Ammon's horn (tissue), 1 donor: ENCODE data around the gene SLC25A18.
"Not testable (repeated sequence)": the region's sequence is repeated elsewhere in the genome, so short reads cannot be mapped to it uniquely, and the experiment has no call there.

Source experiments
- DNase-seq: peaks from one replicate; pipeline ENCODE4 v3.0.0-alpha.2; 2016; ENCODE audit warnings: low spot score

The SLC25A18 gene

GRCh38 chr22:17607891-17608521, 44.7 kb downstream of the SLC25A18 start:
- DNase-seq, result no peak

- no peak for DNase-seq
Observed at GRCh38 chr22:17612057-17612456, 48.8 kb downstream of the SLC25A18 start.

- DNase-seq, result no peak
Observed at GRCh38 chr22:17613280-17613679, 50.0 kb downstream of the SLC25A18 start.

DNA sequence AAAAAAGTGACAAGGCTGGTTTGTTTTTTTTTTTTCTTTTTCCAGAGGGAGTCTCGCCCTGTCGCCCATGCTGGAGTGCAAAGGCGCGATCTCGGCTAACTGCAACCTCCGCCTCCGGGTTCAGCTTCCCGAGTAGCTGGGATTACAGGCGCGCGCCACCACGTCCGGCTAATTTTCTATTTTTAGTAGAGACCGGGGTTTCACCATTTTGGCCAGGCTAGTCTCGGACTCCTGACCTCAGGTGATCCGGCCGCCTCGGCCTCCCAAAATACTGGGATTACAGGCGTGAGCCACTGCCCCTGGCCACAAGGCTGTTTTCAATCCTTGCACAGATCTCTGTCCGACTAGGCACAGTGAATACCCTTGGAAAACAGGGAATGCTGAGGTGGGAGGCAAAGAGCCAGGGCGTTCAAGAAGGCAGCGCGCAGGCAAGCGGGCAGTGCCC, 64.7 kb downstream of the SLC25A18 start:
- no peak for DNase-seq

- peak; percentile 97 for DNase-seq
Observed at GRCh38 chr22:17628406-17629172, 65.3 kb downstream of the SLC25A18 start, which contains the start of gene ATP6V1E1. Gene ATP6V1E1, minus strand, starts transcription at chr22:17628749. Its CDS starts 114 bp downstream, at chr22:17628635.

DNA sequence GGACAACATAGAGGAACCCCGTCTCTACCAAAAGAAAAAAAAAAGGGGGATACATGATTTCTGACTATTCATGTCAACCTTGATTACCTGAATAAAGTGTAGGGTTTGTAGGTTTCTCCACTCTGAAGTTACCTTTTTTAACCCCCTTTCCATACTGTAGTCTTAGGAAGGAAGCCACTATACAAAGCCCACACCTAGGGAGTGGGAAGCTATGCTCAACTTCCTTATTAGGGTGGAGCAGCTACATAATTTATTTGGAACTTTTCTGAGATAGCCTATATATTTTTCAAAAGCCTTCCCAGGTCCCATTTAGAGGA, 65.8 kb downstream of the SLC25A18 start:
- no peak for DNase-seq

- no peak for DNase-seq
Observed at GRCh38 chr22:17629641-17630040, 66.3 kb downstream of the SLC25A18 start.

DNA sequence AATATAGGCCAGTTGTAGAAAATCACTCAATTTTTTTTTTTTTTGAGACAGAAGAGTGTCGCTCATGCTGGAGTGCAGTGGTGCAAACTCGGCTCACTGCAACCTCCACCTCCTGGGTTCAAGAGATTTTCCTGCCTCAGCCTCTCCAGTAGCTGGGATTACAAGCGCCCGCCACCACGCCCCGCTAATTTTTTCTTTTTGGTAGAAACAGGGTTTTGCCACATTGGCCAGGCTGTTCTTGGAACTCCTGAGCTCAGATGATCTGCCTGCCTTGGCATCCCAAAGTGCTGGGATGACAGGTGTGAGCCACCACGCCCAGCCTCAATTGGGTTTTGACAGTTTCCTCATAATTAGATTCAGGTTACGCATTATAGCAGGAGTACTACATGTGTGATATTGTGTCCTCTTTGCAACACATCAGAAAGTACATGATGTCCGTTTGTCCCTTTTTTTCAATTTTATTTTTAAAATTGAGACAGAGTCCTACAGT, 67.8 kb downstream of the SLC25A18 start:
- DNase-seq, result no peak

DNA sequence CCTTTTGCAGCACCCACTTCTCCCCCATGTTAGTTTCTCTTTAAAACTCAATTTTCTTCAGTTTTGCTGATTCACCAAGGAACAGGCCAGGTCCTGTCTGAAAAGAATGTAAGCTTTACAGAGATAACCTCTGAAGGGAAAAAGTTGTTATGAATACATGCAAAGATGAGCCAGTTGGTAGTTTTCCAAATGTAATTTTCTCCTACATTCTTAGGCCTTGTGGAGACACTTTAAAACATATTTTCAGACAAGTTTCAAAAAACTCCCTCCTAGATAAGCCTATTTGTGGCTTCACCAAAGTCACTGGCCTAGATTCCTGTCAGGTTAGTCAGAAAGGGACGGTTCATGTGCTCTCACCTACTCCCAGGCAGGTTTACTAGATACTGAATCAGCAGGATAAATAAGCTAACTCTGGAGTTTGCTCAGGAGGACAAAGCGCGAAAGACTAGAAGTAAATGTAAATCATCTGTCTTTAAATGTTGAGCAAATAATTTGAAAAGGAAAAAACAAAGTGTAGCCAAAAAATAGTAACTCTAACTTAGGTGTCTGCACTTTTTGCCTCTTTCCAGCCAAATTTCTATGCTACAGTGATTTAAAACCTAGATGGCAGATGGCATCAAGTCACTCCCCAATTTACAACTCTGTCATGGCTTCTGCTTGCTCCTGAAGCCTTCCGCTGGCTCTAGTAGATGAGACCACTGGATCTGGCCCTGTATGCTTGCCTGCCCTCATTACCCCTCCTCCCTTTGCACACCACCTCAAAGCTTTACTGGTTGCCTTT, 70.1 kb downstream of the SLC25A18 start:
- no peak for DNase-seq

DNA sequence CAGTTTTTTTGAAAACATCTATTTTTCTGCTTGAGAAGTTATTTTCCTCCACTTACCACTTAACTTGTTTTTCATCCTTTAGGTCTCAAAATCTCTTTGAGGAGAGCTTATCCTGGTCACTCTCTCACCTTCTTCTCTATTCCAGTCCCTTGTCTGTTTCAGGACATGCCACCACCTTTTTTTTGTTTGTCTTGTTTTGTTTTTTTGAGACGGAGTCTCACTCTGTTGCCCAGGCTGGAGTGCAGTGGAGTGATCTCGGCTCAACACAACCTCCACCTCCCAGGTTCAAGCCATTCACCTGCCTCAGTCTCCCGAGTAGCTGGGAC, 70.7 kb downstream of the SLC25A18 start:
- DNase-seq, result no peak

DNA sequence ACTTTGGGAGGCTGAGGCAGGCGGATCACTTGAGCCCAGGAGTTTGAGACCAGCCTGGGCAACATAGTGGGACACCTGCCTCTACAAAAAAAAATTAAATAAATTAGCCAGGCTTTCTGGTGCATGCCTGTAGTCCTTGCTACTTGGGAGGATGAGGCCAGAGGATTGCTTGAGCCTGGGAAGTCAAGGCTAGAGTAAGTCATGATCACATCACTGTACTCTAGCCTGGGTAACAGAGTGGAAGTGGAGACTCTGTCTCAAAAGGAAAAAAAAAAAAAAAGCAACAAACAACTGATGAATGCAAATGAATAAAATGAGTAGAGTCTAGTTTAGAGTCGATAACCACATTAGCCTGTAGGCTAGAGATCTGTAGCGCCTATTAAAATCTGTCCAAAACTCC, 71.4 kb downstream of the SLC25A18 start:
- DNase-seq, result no peak

GRCh38 chr22:17636850-17637249, 73.6 kb downstream of the SLC25A18 start:
- DNase-seq, result not testable (repeated sequence)

GRCh38 chr22:17637490-17638181, 74.3 kb downstream of the SLC25A18 start:
- no peak for DNase-seq

- DNase-seq, result no peak
Observed at GRCh38 chr22:17638182-17638431, 74.8 kb downstream of the SLC25A18 start.

GRCh38 chr22:17638432-17639246, 75.3 kb downstream of the SLC25A18 start, which contains the start of gene BCL2L13:
Gene BCL2L13, plus strand, starts transcription at chr22:17638757. Its CDS starts 16,955 bp downstream, at chr22:17655712.
- DNase-seq, result peak; percentile 94

DNA sequence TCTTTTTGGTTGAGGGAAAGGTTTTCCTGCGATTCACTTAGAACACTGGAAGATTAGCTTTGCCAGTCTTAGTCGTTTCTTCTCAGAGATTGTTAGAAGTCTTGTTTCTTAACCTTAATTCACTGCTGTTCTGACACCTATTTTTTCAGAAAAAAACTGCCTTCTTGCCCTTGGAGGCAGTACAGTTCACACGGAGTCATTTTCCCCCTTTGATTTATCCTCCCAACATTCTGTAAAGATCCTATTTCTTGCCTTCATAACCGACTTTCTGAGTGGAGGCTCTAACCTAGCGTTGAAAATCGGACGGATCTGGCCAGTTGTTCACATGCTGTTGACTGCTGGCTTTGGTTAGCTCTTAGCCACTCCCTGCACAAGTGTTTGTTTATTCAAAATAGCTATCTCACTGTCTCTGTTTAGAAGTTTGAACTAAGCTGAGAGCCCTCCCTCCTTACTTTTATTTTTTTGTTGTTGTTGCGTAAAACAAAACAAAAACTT, 76.0 kb downstream of the SLC25A18 start:
- no peak for DNase-seq
